ENCODE data around the gene TNFSF15. TPM values are rescaled to one million over a fixed set of nuclear protein-coding genes. Genes with fewer than 3 reads are reported as not detected.

Gene TNFSF15
- total and polyA plus RNA-seq, 2 donors (not counting 3 experiments of a cell fraction or from before 2014, with no cell fraction given) = 8.4 to 14.3 TPM

GRCh38 chr9:114853071-114853855 lies 47.4 kb upstream of the TNFSF15 start:
- POLR2A ChIA-PET = no interaction called here
- Histone ChIP-seq H3K4me1 (ENCODE audit: control insufficient read depth, extremely low read depth, insufficient read depth, low read length) (peaks cover 10% of the 10 kb centered on the region), H3K27me3 (ENCODE audit: control insufficient read depth in 2 of 2, insufficient read depth in 2 of 2, low read length in 2 of 2) (no peaks in the 10 kb centered on the region), H3K9me3 (replicated peaks; ENCODE audit: control insufficient read depth, insufficient read depth, low read length) (no peaks in the 10 kb centered on the region), H3K9me1 (replicated peaks; ENCODE audit: control insufficient read depth, extremely low read depth, insufficient read depth, low read length) (no peaks in the 10 kb centered on the region), H3K4me3 (replicated peaks in 1 of 3; ENCODE audit: insufficient read depth in 1 of 3, low read depth in 1 of 3, low read length in 3 of 3) (no peak overlapping the region), H3K36me3 (ENCODE audit: control insufficient read depth in 2 of 2, extremely low read depth in 1 of 2, insufficient read depth in 2 of 2, low read length in 2 of 2) (no peaks in the 10 kb centered on the region), H3K9ac (replicated peaks; ENCODE audit: extremely low read depth, insufficient read depth, low read length) (no peak overlapping the region), H4K20me1 (replicated peaks; ENCODE audit: control insufficient read depth, extremely low read depth, insufficient read depth, low read length) (no peaks in the 10 kb centered on the region), H3K27ac (ENCODE audit: insufficient read depth, low read depth, low read length) (no peak overlapping the region), H3K79me2 (ENCODE audit: control insufficient read depth, insufficient read depth, low read length) (no peaks in the 10 kb centered on the region), H3K4me2 (ENCODE audit: insufficient read depth, low read length) (no peak overlapping the region), H2AFZ (ENCODE audit: low read depth, low read length) (no peak overlapping the region)
- dilution Hi-C loops (cut with MboI; ENCODE audit: extremely low pct_ligation_motif_present, low sequenced_read_pairs) = no loop called here
- CTCF ChIA-PET = interaction anchor here (0.9 to 2.1 kb wide), 4 partner anchors 18 to 54 kb away, joined by 3 to 6 read pairs (median 4); no protein-coding TSS in a partner anchor
- BruUV-seq (replicated peaks) = no TSS peak
- TF ChIP-seq, protein P1, sequence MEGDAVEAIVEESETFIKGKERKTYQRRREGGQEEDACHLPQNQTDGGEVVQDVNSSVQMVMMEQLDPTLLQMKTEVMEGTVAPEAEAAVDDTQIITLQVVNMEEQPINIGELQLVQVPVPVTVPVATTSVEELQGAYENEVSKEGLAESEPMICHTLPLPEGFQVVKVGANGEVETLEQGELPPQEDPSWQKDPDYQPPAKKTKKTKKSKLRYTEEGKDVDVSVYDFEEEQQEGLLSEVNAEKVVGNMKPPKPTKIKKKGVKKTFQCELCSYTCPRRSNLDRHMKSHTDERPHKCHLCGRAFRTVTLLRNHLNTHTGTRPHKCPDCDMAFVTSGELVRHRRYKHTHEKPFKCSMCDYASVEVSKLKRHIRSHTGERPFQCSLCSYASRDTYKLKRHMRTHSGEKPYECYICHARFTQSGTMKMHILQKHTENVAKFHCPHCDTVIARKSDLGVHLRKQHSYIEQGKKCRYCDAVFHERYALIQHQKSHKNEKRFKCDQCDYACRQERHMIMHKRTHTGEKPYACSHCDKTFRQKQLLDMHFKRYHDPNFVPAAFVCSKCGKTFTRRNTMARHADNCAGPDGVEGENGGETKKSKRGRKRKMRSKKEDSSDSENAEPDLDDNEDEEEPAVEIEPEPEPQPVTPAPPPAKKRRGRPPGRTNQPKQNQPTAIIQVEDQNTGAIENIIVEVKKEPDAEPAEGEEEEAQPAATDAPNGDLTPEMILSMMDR (IDR thresholded peaks at IDR 0.05; ENCODE audit: extremely low read depth in 1 of 2, insufficient read depth in 1 of 2, low read depth in 1 of 2, low read length in 2 of 2) = no peak
- DNase-seq (ENCODE audit: low read depth, low spot score) (no peak), FAIRE-seq (no peak)
- intact Hi-C loops (cut with micrococcal nuclease) = no loop called here

DNA sequence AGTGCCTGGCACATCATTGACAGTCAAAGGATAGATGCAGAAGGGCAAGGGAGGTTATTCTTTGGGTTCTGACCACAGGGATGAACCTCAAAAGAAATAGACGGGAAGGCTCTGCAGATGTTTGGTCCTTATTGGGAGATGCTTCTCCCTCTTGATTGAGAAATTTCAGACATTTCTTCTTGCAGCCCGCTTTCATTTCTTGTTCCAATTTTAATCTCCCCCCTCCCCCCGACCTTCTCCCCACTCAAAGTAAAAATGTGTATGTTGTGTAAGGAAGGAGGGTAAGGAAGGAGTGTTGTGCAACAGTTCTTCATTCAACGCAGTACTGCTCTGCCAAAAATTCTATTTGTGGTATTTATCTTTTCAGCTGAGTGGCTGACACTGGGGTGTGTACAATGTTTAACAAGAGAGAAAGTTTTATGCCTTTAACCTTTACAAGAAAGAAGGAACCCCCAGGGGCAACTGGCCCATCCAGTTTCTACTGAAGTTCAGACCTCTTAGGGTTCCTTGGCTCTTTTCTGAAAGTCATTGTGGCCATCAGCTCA lies 46.3 kb upstream of the TNFSF15 start:
- H3K4me2 ChIP-seq (ENCODE audit: insufficient read depth, low read length) = no peak overlapping the region
- H3K27ac ChIP-seq (ENCODE audit: insufficient read depth, low read depth, low read length) = no peak overlapping the region
- no TSS peak for BruUV-seq (replicated peaks)
- intact Hi-C loops (cut with micrococcal nuclease) (no loop called here), dilution Hi-C loops (cut with MboI; ENCODE audit: extremely low pct_ligation_motif_present, low sequenced_read_pairs) (no loop called here)
- no peaks in the 10 kb centered on the region for H3K9me1 ChIP-seq (replicated peaks; ENCODE audit: control insufficient read depth, extremely low read depth, insufficient read depth, low read length)
- no peaks in the 10 kb centered on the region for H3K27me3 ChIP-seq (ENCODE audit: control insufficient read depth in 2 of 2, insufficient read depth in 2 of 2, low read length in 2 of 2)
- no peak overlapping the region for H3K9ac ChIP-seq (replicated peaks; ENCODE audit: extremely low read depth, insufficient read depth, low read length)
- H3K79me2 ChIP-seq (ENCODE audit: control insufficient read depth, insufficient read depth, low read length) = no peaks in the 10 kb centered on the region
- H3K4me3 ChIP-seq (replicated peaks in 1 of 3; ENCODE audit: insufficient read depth in 1 of 3, low read depth in 1 of 3, low read length in 3 of 3) = no peak overlapping the region
- H3K9me3 ChIP-seq (replicated peaks; ENCODE audit: control insufficient read depth, insufficient read depth, low read length) = no peaks in the 10 kb centered on the region
- H4K20me1 ChIP-seq (replicated peaks; ENCODE audit: control insufficient read depth, extremely low read depth, insufficient read depth, low read length) = no peaks in the 10 kb centered on the region
- H3K4me1 ChIP-seq (ENCODE audit: control insufficient read depth, extremely low read depth, insufficient read depth, low read length) = peaks cover 10% of the 10 kb centered on the region
- POLR2A ChIA-PET = no interaction called here
- no peaks in the 10 kb centered on the region for H3K36me3 ChIP-seq (ENCODE audit: control insufficient read depth in 2 of 2, extremely low read depth in 1 of 2, insufficient read depth in 2 of 2, low read length in 2 of 2)
- CTCF ChIA-PET = interaction anchor here (1.1 kb wide), 1 partner anchor 17 kb away, joined by 4 read pairs; no protein-coding TSS in a partner anchor
- FAIRE-seq (no peak), DNase-seq (ENCODE audit: low read depth, low spot score) (no peak)
- H2AFZ ChIP-seq (ENCODE audit: low read depth, low read length) = no peak overlapping the region
- no peak for TF ChIP-seq POLR2AphosphoS5 (IDR thresholded peaks at IDR 0.05; ENCODE audit: insufficient read depth, low read depth, low read length)
- TF ChIP-seq, protein P1 (IDR thresholded peaks at IDR 0.05; ENCODE audit: extremely low read depth in 1 of 2, insufficient read depth in 1 of 2, low read depth in 1 of 2, low read length in 2 of 2) = no peak
- no peak for TF ChIP-seq FOS (IDR thresholded peaks at IDR 0.05; ENCODE audit: borderline replicate concordance, insufficient read depth, low read length)
- TF ChIP-seq POLR2A (IDR thresholded peaks at IDR 0.05; ENCODE audit: low read depth, low read length) = no peak
- TF ChIP-seq GATA2 (IDR thresholded peaks at IDR 0.05; ENCODE audit: insufficient read depth, insufficient read length, low read depth, low read length) = no peak
- no peak for TF ChIP-seq MAX (IDR thresholded peaks at IDR 0.05; ENCODE audit: insufficient read depth, insufficient read length)
- no peak for TF ChIP-seq MYC (IDR thresholded peaks at IDR 0.05; ENCODE audit: low read depth, low read length)
- no peak for TF ChIP-seq JUN (IDR thresholded peaks at IDR 0.05; ENCODE audit: borderline replicate concordance, insufficient read depth, insufficient read length, low read depth)
- no peak for TF ChIP-seq EZH2 (IDR thresholded peaks at IDR 0.05; ENCODE audit: borderline replicate concordance, low read depth, low read length, severe bottlenecking)
